GM12875 (cell line): Measurements from ENCODE around the gene RASGRF1.

Source experiments
- H3K4me3 ChIP-seq: one replicate; pipeline ENCODE4 v1.5.1; 2011; ENCODE audit warnings: low read depth, low read length, control low read depth
- TF ChIP-seq, protein P1 (sequence below): IDR thresholded peaks from 2 replicates; pipeline ENCODE4 v1.5.1; 2011; ENCODE audit warnings: low read depth, mild to moderate bottlenecking, control low read depth, inconsistent platforms, low read length, moderate library complexity, borderline replicate concordance; ENCODE audit not compliant: insufficient read depth

The RASGRF1 gene

DNA sequence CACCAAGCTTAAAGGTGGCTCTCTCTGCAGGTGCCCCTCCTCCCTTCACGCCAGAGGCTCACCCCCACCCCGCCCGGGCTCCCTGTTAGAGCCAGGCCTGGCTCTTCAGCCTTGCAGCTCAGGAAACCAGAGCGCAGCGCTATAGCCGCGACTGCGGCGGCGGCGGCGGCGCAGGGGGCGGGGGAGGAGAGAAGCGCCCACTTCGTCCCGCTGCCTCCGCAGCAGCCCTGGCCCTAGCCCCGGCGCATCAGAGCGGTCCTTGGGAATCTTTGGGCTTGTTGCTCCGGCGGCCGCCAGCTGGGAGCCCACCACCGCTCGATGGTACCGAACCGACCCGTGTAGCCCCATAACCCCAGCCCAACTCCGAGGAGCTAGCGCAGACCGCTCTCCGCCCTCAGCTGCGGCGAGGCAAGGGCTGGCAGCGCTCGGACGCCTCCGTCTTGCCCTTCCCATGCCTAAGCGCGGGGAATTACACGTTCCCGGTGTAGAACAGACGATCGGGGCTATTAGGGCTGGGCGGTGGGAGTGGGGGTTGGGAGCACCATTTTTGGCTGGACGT, 1.2 kb downstream of the RASGRF1 start:
- TF ChIP-seq, protein P1, sequence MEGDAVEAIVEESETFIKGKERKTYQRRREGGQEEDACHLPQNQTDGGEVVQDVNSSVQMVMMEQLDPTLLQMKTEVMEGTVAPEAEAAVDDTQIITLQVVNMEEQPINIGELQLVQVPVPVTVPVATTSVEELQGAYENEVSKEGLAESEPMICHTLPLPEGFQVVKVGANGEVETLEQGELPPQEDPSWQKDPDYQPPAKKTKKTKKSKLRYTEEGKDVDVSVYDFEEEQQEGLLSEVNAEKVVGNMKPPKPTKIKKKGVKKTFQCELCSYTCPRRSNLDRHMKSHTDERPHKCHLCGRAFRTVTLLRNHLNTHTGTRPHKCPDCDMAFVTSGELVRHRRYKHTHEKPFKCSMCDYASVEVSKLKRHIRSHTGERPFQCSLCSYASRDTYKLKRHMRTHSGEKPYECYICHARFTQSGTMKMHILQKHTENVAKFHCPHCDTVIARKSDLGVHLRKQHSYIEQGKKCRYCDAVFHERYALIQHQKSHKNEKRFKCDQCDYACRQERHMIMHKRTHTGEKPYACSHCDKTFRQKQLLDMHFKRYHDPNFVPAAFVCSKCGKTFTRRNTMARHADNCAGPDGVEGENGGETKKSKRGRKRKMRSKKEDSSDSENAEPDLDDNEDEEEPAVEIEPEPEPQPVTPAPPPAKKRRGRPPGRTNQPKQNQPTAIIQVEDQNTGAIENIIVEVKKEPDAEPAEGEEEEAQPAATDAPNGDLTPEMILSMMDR, result no peak
- H3K4me3 ChIP-seq, result no peak overlapping the region

DNA sequence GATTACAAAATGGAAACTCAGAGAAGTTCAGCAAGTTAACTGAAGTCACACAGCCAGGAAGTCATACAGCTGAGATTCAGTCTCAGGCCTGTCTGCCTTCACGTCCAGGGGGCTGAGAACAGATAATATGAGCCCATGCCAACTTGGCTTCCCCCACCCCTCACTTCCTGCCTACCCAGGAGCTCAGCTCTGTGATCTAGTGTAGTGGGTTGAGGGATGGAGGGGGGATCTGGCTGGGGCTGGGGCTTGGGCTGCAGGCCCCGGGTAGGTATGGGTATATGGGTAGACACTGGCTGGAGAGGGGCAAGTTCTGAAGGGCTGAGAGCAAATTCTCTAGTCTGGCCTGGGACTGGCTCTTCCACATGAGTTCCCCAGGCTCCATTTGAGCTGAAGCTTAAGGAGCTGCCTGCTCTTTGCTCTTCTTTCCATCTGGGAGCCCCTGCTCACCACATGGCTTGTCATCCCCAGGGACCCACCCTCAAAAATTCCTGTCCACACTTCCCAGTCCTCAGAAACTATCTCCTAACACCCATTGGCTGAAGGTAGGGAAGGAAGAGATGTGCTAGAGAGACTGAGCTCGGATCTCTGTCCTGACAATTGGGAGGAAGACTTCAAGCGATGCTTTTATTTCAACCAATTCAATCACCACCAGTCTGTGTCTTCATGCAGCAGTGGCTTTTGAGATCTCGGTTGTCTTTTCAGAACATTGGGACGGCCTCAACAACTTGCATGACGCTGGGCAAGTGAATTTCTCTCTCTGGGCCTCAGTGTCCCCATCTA, 2.0 kb downstream of the RASGRF1 start:
- TF ChIP-seq, protein P1, result no peak
- H3K4me3 ChIP-seq, result no peak overlapping the region

DNA sequence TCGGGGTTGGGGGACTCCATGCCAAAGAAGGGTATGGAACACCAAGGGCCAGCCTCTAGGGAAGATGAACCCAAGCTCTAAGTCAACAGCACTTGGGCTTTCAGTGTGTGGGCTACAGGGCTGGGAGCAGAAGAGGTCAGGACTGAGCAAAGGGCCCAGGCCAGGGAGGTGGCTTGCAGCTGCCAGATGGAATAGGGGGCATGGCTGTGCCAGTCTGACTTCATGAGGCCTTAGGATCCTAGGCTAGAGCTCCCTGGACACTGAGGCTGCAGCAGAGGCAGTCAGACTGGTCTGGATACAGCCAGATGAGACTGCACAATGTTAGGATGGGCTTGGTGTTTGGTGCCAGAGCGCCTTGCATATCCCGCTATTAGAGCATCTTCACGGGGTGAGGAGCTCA, 3.8 kb downstream of the RASGRF1 start:
- TF ChIP-seq, protein P1, result no peak
- no peak overlapping the region for H3K4me3 ChIP-seq

DNA sequence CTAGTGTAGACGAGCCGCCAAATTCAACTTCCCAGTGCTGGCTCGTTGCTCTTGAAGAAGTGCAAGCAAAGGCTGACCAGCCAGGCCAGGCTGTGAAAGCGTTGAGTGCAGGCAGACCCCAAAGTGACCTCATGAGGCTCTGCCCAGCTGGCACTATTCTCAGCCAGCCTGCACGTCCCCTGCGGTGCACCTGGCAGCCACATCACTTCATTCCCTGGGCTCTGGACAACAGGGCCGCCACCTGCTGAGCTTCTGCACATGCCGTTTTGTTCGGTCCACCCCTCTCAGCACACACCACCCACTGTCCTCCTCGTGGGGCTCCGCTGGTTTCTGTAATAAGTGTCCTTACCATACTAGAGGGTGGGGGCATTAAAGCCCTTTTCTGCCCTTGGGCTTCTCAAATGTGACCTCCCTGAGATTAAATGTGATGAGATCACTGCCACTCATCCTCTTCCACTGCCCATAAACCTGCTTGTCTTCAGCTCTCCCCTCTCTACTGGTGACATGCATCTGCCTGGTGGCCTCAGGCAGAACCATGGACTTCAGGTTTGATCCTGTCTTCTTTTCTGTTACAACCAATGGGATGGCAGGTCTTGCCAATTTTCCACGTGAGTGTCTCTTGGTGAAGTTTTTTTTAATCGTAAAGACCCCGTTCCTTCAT, 6.1 kb downstream of the RASGRF1 start:
- TF ChIP-seq, protein P1, result no peak

DNA sequence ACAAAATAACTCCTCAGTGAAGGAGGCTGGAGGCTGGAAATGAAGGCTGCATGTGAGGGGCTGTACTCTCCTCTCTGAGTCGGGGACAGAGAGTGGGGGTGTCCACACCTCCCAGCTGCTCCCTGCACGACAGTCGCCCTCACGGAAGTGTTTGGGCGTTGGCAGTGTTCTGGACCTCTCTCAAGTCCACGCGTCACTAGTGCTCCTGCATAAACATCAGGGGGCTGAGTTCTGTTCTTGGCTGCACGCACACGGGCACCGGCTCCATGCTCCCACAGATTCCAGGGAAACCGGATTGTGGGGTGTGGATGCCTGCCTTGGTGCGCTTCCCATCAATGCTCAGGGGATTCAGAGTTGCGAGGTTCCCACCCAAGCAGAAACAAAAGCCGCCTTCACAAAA, 7.4 kb downstream of the RASGRF1 start:
- H3K4me3 ChIP-seq, result no peak overlapping the region
- TF ChIP-seq, protein P1, result no peak

More for the DNA sequence above, 6.1 kb downstream of the RASGRF1 start:
- no peak overlapping the region for H3K4me3 ChIP-seq

DNA sequence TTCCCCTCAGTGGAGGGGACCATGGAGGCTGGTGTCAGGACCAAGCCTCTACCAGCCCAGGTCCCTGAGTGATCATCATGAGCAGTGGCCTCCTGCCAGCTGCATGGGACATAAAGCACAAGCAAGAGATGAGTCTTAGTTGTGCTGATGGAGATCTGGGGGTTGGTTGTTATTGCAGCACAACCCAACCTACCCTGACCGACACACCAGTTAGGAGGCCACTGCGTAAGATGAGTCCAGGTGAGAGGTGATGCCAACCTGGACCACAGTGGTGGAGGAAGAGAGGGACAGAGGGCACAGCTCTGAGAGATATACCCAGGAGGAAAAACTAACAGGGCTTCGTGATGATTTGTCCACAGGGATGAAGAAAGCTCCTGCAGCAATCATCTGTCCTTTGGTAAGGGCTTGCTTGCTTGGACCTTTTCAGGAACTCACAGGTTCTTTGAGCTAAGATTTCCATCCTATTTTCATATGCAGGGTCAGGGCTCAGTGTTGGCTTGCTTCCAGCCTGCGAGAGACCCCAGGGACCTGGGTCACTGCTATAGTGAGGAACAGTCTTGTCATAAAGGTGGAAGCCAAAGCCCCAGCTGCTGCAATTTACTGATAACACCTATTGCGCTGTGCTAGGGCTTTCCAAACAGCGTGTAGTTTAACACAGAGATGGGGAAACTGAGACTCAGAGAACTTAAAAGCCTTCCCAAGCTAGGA, 8.1 kb downstream of the RASGRF1 start:
- H3K4me3 ChIP-seq, result no peak overlapping the region
- TF ChIP-seq, protein P1, result no peak
